ENCODE data around the gene HLTF. TPM values are rescaled to one million over a fixed set of nuclear protein-coding genes. Genes with fewer than 3 reads are reported as not detected.

HLTF gene
- total RNA-seq, result 10 to 100 TPM; 18.3 to 28.2 (median 23.0) TPM

DNA sequence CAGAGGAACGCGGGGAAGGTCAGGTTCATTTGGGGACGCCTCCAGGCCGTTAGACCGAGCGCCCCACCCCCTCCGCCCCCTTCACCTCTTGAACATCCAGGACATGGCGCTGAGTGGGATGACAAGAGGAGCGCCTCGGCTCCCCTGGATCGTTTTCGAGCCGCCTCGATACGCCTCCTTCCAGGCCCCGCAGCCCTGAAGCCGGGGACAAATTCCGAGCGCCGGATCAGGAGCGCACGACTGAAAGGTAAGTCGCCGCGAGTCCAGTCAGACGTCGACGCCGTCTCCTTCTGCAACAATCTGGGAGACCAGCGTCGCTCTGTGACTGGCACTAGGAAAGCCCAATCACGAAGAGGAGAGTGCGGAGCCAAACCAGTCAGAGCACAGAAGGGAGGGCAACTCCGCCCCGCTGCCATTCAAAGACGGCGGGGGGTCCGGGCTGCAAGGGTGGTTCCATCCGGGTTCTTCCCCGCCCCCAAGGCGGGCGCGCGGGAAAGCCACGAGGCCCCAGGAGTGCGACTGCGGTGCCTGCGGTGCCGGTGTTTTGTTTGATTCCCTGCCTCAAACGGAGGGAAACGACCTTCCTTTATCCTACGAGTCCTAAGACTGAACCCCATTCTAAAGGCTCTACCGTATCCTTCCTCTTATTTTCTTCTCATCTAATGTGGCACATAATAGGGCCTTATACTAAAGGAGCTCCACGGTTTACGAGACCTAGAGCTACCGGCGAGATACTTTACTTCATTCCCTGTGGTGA, at the start of gene HLTF:
HLTF (minus strand) TSS at position 302 of the 757 bp plus-strand sequence; CDS start at position 105, 197 bp downstream.
- peaks cover 0 to 7% of the 10 kb centered on the region in 2 donors for H3K36me3 ChIP-seq
- WGBS, 2 donors (ENCODE audit: low coverage in 1 of 2), result 34 to 36% methylated on average over 12 to 13 of the region's 57 CpGs
- no peaks in the 10 kb centered on the region for H3K27me3 ChIP-seq
- H3K4me3 ChIP-seq, result peak within 1 kb of the TSS; percentile 58 to 81
- peaks cover 0 to 30% (median 6%) of the 10 kb centered on the region in 3 donors for H3K4me1 ChIP-seq
- ATAC-seq, result peak; percentile 99
- no peaks in the 10 kb centered on the region for H3K9me3 ChIP-seq
- H3K27ac ChIP-seq, result peak within 1 kb of the TSS; percentile 1 to 86 (median 82)
- TF ChIP-seq POLR2A (IDR thresholded peaks at IDR 0.05) (peak; percentile 25 to 32), POLR2AphosphoS5 (IDR thresholded peaks at IDR 0.05) (peak; percentile 51)
- TF ChIP-seq, protein P1, sequence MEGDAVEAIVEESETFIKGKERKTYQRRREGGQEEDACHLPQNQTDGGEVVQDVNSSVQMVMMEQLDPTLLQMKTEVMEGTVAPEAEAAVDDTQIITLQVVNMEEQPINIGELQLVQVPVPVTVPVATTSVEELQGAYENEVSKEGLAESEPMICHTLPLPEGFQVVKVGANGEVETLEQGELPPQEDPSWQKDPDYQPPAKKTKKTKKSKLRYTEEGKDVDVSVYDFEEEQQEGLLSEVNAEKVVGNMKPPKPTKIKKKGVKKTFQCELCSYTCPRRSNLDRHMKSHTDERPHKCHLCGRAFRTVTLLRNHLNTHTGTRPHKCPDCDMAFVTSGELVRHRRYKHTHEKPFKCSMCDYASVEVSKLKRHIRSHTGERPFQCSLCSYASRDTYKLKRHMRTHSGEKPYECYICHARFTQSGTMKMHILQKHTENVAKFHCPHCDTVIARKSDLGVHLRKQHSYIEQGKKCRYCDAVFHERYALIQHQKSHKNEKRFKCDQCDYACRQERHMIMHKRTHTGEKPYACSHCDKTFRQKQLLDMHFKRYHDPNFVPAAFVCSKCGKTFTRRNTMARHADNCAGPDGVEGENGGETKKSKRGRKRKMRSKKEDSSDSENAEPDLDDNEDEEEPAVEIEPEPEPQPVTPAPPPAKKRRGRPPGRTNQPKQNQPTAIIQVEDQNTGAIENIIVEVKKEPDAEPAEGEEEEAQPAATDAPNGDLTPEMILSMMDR (IDR thresholded peaks at IDR 0.05), result no peak

- Histone ChIP-seq H3K27ac (no peak overlapping the region), H3K4me1 (peaks cover 0 to 46% (median 5%) of the 10 kb centered on the region in 3 donors), H3K9me3 (no peaks in the 10 kb centered on the region), H3K36me3 (no peaks in the 10 kb centered on the region), H3K27me3 (no peaks in the 10 kb centered on the region), H3K4me3 (no peak overlapping the region)
- ATAC-seq, result no peak
- 56 to 60% methylated on average over 1 to 3 of the region's 3 CpGs for WGBS, 2 donors (ENCODE audit: low coverage in 1 of 2)
- no peak for TF ChIP-seq POLR2A (IDR thresholded peaks at IDR 0.05)
- TF ChIP-seq POLR2AphosphoS5 (IDR thresholded peaks at IDR 0.05), result no peak
- TF ChIP-seq, protein P1 (IDR thresholded peaks at IDR 0.05), result no peak
- TF ChIP-seq EP300 (IDR thresholded peaks at IDR 0.05), result no peak
These were observed 48.2 kb upstream of the HLTF start for GRCh38 chr3:149134575-149134974.

GRCh38 chr3:149131589-149131988, 45.3 kb upstream of the HLTF start:
- Histone ChIP-seq H3K27ac (peak overlapping the region in 3 of 4 donors; percentile 15 to 92 (median 39)), H3K4me1 (peaks cover 0 to 56% (median 5%) of the 10 kb centered on the region in 3 donors), H3K27me3 (no peaks in the 10 kb centered on the region), H3K4me3 (no peak overlapping the region), H3K9me3 (no peaks in the 10 kb centered on the region), H3K36me3 (no peaks in the 10 kb centered on the region)
- 53 to 61% methylated on average over 3 to 4 of the region's 4 CpGs for WGBS, 2 donors (ENCODE audit: low coverage in 1 of 2)
- ATAC-seq, result no peak
- TF ChIP-seq, protein P1 (IDR thresholded peaks at IDR 0.05), result no peak
- TF ChIP-seq POLR2A (IDR thresholded peaks at IDR 0.05) (no peak), EP300 (IDR thresholded peaks at IDR 0.05) (no peak), POLR2AphosphoS5 (IDR thresholded peaks at IDR 0.05) (no peak)

DNA sequence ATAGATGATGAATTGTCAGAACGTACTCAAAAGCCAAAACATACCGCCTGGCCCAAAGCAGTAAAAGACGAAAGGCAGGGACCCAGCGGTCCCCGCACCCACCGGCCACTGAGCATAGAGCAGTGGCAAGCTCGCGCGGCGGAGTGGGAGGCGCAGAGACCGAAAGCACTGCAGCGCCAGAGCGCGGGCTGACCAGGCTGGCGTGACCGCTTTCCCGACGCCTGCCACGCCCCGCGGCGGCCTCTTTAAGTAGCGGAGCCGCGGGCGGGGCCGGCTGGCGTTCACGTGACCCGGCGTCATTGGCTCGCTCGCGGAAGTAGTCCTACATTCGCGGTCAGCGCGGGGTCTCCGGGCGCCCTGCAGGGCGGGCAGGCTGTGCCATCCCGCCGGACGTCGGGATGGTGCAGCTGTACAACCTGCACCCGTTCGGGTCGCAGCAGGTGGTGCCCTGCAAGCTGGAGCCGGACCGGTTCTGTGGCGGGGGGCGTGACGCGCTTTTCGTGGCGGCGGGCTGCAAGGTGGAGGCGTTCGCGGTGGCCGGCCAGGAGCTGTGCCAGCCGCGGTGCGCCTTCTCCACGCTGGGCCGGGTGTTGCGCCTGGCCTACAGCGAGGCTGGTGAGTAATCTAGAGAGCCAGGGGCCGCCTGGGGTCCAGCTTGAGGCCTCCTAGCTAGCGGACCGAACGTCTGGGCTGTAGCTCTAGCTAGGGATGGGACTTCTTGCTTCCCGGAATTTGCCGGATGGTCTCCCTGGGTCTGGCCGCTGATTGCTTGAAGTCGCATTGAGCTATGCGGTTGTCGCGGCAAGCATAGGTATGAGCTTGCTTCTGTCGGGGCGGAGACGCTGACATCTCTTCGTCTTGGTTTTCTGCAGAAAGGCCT, 43.2 kb upstream of the HLTF start, which contains the start of gene HPS3:
HPS3 (plus strand) TSS at position 313 of the 880 bp plus-strand sequence; CDS start at position 399, 86 bp downstream.
- ATAC-seq, result peak; percentile 98

More for the DNA sequence above, 43.2 kb upstream of the HLTF start, which contains the start of gene HPS3:
- Histone ChIP-seq H3K27me3 (no peaks in the 10 kb centered on the region), H3K27ac (peak within 1 kb of the TSS; percentile 68 to 92 (median 86)), H3K4me1 (peaks cover 0 to 47% (median 5%) of the 10 kb centered on the region in 3 donors), H3K4me3 (peak within 1 kb of the TSS; percentile 93 to 95), H3K9me3 (no peaks in the 10 kb centered on the region), H3K36me3 (no peaks in the 10 kb centered on the region)
- TF ChIP-seq, protein P1 (IDR thresholded peaks at IDR 0.05), result peak in 2 of 4 experiments; percentile 10 to 14
- TF ChIP-seq EP300 (IDR thresholded peaks at IDR 0.05), result no peak
- peak; percentile 95 for TF ChIP-seq POLR2AphosphoS5 (IDR thresholded peaks at IDR 0.05)
- peak; percentile 87 for TF ChIP-seq POLR2A (IDR thresholded peaks at IDR 0.05)
- WGBS, 2 donors (ENCODE audit: low coverage in 1 of 2), result 0 to 2% methylated on average over 2 to 7 of the region's 84 CpGs
